Measurements from ENCODE around the gene SERPINB6.

SERPINB6 gene

DNA sequence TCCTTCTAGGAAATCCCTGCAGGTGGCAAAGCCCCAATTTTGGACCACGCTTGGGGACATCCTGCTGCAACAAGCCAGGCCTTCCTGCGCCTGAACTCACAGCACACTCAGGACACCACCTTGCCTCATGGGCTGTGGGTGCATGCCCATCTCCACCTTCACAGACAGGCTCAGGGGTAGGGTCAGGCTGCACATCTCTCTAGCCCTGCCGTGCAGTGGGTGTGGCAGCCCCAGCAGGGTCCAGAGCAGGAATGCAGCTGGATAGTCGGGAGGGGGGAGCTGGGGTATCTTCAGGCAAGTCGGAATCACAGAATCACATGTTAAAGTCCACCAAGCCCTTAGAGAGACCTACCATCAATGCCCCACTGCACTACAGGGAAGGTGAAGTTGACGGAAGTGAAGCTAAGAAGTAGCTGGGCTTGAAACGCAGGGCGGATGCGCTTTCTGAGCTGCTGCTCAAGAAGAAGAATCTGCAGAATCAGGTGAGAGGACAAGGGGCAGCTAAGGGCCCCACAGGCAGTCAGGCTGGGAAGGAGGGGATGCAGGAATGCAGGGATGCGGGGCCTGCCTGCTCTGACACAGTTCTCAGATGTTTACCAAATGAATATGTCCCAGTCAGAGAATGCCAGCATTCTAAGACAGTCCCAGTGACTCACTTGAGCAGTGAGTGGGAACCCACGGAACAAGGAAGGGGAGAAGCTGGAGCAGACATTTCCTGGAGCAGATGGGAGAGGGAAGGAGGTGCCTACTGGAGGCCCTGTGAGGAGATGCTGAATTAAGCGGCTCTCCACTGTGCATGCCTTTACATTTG is 11.3 kb downstream of the SERPINB6 start:
- ChIA-PET CTCF (interaction anchor here (1.3 kb wide), 1 partner anchor 30 kb away, joined by 3 read pairs; no protein-coding TSS in a partner anchor), POLR2A (interaction anchor here (0.5 kb wide), 1 partner anchor 10 kb away, joined by 6 read pairs; no protein-coding TSS in a partner anchor)
- TF ChIP-seq, protein P1, sequence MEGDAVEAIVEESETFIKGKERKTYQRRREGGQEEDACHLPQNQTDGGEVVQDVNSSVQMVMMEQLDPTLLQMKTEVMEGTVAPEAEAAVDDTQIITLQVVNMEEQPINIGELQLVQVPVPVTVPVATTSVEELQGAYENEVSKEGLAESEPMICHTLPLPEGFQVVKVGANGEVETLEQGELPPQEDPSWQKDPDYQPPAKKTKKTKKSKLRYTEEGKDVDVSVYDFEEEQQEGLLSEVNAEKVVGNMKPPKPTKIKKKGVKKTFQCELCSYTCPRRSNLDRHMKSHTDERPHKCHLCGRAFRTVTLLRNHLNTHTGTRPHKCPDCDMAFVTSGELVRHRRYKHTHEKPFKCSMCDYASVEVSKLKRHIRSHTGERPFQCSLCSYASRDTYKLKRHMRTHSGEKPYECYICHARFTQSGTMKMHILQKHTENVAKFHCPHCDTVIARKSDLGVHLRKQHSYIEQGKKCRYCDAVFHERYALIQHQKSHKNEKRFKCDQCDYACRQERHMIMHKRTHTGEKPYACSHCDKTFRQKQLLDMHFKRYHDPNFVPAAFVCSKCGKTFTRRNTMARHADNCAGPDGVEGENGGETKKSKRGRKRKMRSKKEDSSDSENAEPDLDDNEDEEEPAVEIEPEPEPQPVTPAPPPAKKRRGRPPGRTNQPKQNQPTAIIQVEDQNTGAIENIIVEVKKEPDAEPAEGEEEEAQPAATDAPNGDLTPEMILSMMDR (IDR thresholded peaks at IDR 0.05; ENCODE audit: control extremely low read depth, extremely low read depth, low read depth, missing control alignments) = no peak
- DNase-seq (ENCODE audit: extremely low spot score) = no peak

DNA sequence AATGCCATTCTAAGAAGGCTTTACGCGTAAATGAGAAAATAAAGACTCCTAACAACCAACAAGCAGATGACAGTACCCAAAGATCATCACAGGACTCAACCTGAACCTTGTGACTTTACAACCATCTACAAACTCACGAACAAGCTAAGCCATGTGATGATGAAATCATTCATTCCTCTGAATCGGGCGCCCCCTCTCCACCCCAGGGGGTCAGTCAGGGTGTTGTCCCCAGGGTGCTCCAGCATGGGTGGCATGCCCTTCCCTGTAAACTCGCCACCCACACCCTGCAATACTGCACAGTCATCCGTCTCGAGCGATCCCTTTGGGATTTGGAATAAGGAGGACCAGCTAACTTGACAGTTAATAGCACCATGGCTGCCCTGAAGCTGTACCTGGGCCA is 12.6 kb downstream of the SERPINB6 start:
- DNase-seq (ENCODE audit: extremely low spot score) = no peak
- TF ChIP-seq, protein P1 (IDR thresholded peaks at IDR 0.05; ENCODE audit: control extremely low read depth, extremely low read depth, low read depth, missing control alignments) = no peak
- CTCF ChIA-PET = interaction anchor here (0.9 kb wide), 1 partner anchor 29 kb away, joined by 3 read pairs; no protein-coding TSS in a partner anchor
- POLR2A ChIA-PET = no interaction called here

DNA sequence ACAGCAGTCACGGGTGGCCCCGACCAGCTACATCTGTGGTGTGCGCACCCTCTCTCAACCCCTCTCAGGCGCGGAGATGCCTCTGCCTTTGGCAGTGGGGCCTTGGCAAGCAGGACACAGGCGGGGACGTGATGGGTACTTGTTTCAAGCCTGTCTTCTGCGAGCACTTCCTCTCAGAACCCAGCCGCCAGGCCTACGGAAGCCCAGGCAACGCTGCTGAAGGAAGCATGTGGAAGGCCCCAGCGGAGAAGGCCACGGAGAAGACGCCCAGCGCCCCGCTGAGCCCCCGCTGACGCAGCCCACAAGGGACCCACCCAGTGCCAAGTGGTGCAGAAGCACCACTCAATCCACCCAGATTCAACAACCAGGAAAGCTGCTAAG is 13.0 kb downstream of the SERPINB6 start:
- DNase-seq (ENCODE audit: extremely low spot score) = no peak
- TF ChIP-seq, protein P1 (IDR thresholded peaks at IDR 0.05; ENCODE audit: control extremely low read depth, extremely low read depth, low read depth, missing control alignments) = no peak
- ChIA-PET POLR2A (no interaction called here), CTCF (interaction anchor here (0.9 kb wide), 1 partner anchor 30 kb away, joined by 3 read pairs; no protein-coding TSS in a partner anchor)

DNA sequence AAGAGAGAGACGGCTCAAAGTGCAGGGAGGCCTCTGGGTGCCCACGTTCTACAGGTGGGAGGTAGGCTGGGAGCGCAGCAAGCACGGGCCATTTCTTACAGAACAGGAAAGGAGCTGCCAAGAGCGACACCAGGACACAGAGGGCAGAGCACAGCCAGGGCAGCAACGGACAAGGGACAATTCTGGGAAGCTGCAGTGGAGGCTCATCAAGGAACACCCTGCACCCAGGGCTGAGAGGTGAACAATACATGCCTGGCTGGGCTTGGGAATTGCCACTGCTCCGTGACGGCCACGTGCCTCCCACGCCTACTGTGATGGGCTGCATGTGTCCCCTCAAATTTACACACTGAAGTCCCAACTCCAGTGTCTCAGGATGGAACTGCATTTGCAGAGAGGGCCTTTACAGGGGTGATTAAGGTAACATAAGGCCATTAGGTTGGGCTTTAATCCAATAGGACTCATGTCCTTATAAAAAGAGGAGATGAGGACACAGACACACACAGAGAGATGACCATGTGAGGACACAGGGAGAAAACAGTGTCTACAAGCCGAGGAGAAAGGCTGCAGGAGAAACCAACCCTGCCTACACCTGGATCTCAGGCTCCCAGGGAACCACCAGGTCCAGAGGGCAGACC is 13.6 kb downstream of the SERPINB6 start:
- TF ChIP-seq, protein P1 (IDR thresholded peaks at IDR 0.05; ENCODE audit: control extremely low read depth, extremely low read depth, low read depth, missing control alignments) = no peak
- DNase-seq (ENCODE audit: extremely low spot score) = no peak
- POLR2A ChIA-PET = no interaction called here
- CTCF ChIA-PET = no interaction called here

DNA sequence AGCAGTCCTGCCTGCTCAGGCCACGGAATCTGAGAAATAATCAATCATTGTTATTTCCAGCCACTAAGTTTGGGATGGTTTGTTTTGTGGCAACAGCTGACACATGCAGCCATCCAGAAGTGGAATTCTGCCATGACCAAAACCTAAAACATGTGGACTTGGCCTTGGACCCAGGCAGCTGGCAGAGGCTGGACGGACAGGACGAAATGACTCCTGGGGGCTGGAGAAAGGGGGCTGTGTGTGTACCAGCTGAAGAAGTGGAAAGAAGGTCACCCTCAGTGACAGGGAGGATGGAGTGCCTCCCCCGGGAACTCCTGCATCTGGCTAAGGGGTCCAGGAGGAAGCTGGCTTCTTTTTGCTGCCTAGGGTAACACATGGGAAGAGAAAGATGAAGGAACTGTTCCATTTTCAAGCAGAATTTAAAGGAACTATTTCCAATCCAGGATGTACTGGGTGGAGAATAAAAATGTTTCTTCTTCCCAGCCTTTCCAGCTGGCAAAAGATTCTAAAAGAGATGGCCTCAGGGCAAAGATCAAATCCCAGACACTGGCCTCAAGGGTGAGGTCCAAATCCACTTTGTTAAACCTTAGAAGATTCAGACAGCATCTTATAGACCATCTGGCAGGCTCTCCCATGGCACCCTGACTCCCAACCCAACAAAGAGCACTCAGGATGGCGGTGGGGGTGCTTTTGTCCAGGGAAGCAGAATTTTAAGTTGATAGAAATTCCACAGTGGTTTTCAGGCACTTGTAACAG is 14.3 kb downstream of the SERPINB6 start:
- TF ChIP-seq, protein P1 (IDR thresholded peaks at IDR 0.05; ENCODE audit: control extremely low read depth, extremely low read depth, low read depth, missing control alignments) = no peak
- ChIA-PET POLR2A (no interaction called here), CTCF (interaction anchor here (6.0 kb wide), 1 partner anchor 31 kb away, joined by 38 read pairs; no protein-coding TSS in a partner anchor)
- DNase-seq (ENCODE audit: extremely low spot score) = no peak

DNA sequence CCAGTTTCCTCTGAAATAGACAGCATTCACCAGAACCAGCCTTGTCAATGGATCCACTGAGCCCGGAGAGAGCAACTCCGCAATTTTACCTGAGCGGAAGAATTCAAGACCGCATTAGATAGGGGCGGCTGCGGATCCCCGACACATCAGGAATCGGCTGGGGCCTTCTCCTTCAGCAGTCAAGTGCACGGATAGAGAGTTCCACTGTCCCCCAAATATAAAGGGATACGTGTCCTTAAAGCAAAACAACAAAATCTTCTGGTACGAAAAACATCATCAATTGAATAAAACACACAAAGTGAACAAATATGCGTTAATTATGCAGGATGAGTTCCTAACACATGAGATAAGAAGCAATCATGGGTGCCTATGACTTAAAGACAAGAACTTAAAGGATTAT is 18.3 kb downstream of the SERPINB6 start:
- CTCF ChIA-PET = interaction anchor here (0.8 to 8.8 kb wide), 17 partner anchors 10 to 153 kb away, joined by 3 to 72 read pairs (median 5); no protein-coding TSS in a partner anchor
- TF ChIP-seq, protein P1 (IDR thresholded peaks at IDR 0.05; ENCODE audit: control extremely low read depth, extremely low read depth, low read depth, missing control alignments) = no peak
- POLR2A ChIA-PET = interaction anchor here (0.5 kb wide), 1 partner anchor 14 kb away, joined by 5 read pairs; no protein-coding TSS in a partner anchor

More for the DNA sequence above, 18.3 kb downstream of the SERPINB6 start:
- no peak for DNase-seq (ENCODE audit: extremely low spot score)
